ENCODE results near the gene ZNF708.
"Not testable (repeated sequence)": the region's sequence is repeated elsewhere in the genome, so short reads cannot be mapped to it uniquely, and the experiment has no call there.

The ZNF708 gene

DNA sequence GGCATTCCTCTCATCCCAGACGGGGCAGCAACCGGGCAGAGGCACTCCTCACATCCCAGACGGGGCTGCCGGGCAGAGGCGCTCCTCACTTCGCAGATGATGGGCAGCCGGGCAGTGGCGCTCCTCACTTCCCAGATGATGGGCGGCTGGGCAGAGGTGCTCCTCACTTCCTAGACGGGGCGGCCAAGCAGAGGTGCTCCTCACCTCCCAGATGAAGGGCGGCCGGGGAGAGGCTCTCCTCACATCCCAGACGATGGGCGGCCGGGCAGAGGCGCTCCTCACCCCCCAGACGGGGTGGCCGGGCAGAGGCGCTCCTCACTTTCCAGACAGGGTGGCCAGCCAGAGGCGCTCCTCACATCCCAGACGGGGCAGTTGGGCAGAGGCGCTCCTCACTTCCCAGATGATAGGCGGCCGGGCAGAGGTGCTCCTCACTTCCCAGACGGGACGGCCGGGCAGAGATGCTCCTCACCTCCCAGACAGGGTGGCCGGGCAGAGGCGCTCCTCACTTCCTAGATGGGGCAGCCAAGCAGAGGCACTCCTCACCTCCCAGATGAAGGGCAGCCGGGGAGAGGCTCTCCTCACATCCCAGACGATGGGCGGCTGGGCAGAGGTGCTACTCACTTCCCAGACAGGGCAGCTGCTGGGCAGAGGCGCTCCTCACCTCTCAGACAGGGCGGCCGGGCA, 68.9 kb downstream of the ZNF708 start:
- in situ Hi-C loops (cut with HindIII; ENCODE audit: low sequenced_read_pairs) = no loop called here

DNA sequence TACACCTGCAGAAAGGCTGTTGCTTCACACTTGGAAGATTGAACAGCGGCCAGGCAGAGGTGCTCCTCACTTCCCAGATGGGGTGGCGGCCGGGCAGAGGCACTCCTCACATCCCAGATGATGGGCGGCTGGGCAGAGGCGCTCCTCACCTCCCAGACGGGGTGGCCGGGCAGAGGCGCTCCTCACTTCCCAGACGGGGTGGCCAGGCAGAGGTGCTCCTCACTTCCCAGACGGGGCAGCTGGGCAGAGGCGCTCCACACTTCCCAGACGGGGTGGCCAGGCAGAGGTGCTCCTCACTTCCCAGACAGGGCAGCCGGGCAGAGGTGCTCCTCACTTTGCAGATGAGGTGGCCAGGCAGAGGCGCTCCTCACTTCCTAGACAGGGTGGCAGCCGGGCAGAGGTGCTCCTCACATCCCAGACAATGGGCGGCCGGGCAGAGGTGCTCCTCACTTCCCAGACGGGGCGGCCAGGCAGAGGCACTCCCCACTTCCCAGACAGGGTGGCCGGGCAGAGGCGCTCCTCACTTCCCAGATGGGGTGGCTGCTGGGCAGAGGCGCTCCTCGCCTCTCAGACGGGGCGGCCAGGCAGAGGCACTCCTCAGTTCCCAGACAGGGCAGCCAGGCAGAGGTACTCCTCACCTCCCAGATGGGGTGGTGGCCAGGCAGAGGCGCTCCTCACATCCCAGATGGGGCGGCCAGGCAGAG, 69.6 kb downstream of the ZNF708 start:
- in situ Hi-C loops (cut with HindIII; ENCODE audit: low sequenced_read_pairs) = not testable (repeated sequence)

DNA sequence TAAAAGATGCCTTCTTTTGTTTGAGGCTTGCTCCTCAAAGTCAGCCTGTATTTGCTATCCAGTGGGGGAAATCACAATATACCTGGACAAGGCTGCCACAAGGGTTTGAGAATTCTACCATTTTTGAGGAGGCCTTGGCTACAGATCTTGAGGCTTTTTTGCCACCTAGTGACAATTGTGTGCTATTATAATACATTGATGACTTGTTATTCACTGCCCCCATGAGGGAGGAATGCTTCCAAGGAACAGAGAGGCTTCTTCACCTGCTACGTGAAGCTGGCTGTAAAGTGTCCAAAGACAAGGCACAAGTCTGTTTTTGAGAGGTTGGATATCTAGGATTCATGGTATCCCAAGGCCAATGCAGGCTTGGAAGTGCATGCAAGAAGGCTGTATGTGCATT, 72.5 kb downstream of the ZNF708 start:
- in situ Hi-C loops (cut with HindIII; ENCODE audit: low sequenced_read_pairs) = no loop called here

All from endothelial cell of hepatic sinusoid (primary cell).